ENCODE data around the gene RABL2B. TPM values are rescaled to one million over a fixed set of nuclear protein-coding genes. Genes with fewer than 3 reads are reported as not detected.

The RABL2B gene
- total RNA-seq, 1 donor from 2014 or later, result 13.9 TPM

DNA sequence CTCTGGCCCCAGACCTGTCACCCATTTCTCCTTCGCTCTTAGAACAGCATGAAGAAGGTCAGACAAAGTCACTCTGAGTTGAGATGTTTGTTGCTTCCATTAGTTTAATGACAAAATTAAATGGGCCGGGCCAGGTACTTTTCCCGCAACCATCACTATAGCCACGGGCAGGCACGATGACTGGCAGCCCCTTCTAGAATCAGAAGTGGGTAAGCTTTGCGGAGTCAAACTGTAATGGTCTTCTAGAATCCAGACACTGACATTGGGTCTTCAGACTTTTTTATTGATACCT is 47.8 kb downstream of the RABL2B start:
- Mint-ChIP-seq H3K27ac (no peak overlapping the region), H3K36me3 (peaks cover 5% of the 10 kb centered on the region), H3K9me3 (no peaks in the 10 kb centered on the region), H3K4me1 (peaks cover 13% of the 10 kb centered on the region), H3K27me3 (ENCODE audit: insufficient read depth, low read depth) (peaks cover 14% of the 10 kb centered on the region), H3K4me3 (no peak overlapping the region)
- Histone ChIP-seq H3F3A (ENCODE audit: low read depth) (peaks cover 4% of the 10 kb centered on the region), H3K9me3 (ENCODE audit: low read depth) (no peaks in the 10 kb centered on the region), H3K4me1 (peaks cover 6% of the 10 kb centered on the region), H3K27me3 (peaks cover 98% of the 10 kb centered on the region), H2AFZ (replicated peaks) (no peak overlapping the region), H4K20me1 (ENCODE audit: low read depth) (no peaks in the 10 kb centered on the region), H3K79me2 (ENCODE audit: low read depth) (no peaks in the 10 kb centered on the region), H3K4me2 (no peak overlapping the region), H3K9ac (no peak overlapping the region), H3K27ac (no peak overlapping the region), H3K36me3 (no peaks in the 10 kb centered on the region), H3K4me3 (no peak overlapping the region)
- no peak for DNase-seq (ENCODE audit: low spot score)
- TF ChIP-seq EZH2phosphoT487 (IDR thresholded peaks at IDR 0.05), result no peak
- TF ChIP-seq, protein P1, sequence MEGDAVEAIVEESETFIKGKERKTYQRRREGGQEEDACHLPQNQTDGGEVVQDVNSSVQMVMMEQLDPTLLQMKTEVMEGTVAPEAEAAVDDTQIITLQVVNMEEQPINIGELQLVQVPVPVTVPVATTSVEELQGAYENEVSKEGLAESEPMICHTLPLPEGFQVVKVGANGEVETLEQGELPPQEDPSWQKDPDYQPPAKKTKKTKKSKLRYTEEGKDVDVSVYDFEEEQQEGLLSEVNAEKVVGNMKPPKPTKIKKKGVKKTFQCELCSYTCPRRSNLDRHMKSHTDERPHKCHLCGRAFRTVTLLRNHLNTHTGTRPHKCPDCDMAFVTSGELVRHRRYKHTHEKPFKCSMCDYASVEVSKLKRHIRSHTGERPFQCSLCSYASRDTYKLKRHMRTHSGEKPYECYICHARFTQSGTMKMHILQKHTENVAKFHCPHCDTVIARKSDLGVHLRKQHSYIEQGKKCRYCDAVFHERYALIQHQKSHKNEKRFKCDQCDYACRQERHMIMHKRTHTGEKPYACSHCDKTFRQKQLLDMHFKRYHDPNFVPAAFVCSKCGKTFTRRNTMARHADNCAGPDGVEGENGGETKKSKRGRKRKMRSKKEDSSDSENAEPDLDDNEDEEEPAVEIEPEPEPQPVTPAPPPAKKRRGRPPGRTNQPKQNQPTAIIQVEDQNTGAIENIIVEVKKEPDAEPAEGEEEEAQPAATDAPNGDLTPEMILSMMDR (IDR thresholded peaks at IDR 0.05), result no peak
- no peak for TF ChIP-seq EZH2 (IDR thresholded peaks at IDR 0.05)

DNA sequence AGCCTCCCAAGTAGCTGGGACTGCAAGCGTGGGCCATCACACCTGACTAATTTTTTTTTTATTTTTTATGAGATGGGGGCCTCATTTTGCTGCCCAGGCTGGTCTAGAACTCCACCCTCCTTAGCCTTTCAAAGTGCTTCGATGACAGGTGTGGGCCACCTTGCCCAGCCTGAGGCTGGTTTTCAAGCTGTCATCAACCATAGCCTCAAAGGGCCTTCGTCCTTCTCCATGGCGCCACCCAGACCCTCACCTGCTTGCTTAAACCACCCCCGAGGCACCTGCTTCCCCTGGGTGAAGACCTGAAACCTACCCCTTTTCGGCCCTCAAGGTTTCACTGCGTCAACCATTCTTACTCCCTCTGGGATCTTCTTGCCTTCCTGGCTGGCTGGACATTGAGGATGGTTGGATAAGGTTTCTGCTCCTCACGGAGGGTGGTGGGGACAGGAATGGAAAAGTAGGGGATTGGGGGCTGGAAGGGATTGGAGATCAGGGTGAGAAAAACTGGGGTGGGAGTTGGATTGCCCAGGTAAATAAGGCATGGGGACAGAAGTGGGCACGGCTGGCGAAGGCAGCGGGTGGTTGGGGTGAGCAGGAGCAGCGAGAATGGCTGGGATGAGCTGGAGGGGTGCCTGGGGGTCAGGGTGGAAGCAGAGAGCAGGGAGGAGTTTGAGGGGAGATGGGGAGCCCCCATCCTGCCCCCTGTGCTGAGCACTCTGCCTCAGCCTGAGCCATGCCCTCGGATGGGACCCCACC is 48.3 kb downstream of the RABL2B start:
- no peak overlapping the region for H3K4me3 Mint-ChIP-seq
- H3K4me1 ChIP-seq, result peaks cover 6% of the 10 kb centered on the region
- peaks cover 13% of the 10 kb centered on the region for H3K4me1 Mint-ChIP-seq
- H3K27me3 ChIP-seq, result peaks cover 98% of the 10 kb centered on the region
- H3K9me3 ChIP-seq (ENCODE audit: low read depth), result no peaks in the 10 kb centered on the region
- H3K4me2 ChIP-seq, result no peak overlapping the region
- peaks cover 5% of the 10 kb centered on the region for H3K36me3 Mint-ChIP-seq
- H3K79me2 ChIP-seq (ENCODE audit: low read depth), result no peaks in the 10 kb centered on the region
- H3K9ac ChIP-seq, result no peak overlapping the region
- peaks cover 4% of the 10 kb centered on the region for H3F3A ChIP-seq (ENCODE audit: low read depth)
- no peak overlapping the region for H2AFZ ChIP-seq (replicated peaks)
- TF ChIP-seq EZH2phosphoT487 (IDR thresholded peaks at IDR 0.05) (no peak), EZH2 (IDR thresholded peaks at IDR 0.05) (no peak)
- TF ChIP-seq, protein P1 (IDR thresholded peaks at IDR 0.05), result no peak
- H3K27ac ChIP-seq, result no peak overlapping the region
- no peak for DNase-seq (ENCODE audit: low spot score)
- H3K27me3 Mint-ChIP-seq (ENCODE audit: insufficient read depth, low read depth), result peaks cover 14% of the 10 kb centered on the region
- H3K4me3 ChIP-seq, result no peak overlapping the region
- H3K9me3 Mint-ChIP-seq, result no peaks in the 10 kb centered on the region
- H3K36me3 ChIP-seq, result no peaks in the 10 kb centered on the region
- no peaks in the 10 kb centered on the region for H4K20me1 ChIP-seq (ENCODE audit: low read depth)
- no peak overlapping the region for H3K27ac Mint-ChIP-seq

DNA sequence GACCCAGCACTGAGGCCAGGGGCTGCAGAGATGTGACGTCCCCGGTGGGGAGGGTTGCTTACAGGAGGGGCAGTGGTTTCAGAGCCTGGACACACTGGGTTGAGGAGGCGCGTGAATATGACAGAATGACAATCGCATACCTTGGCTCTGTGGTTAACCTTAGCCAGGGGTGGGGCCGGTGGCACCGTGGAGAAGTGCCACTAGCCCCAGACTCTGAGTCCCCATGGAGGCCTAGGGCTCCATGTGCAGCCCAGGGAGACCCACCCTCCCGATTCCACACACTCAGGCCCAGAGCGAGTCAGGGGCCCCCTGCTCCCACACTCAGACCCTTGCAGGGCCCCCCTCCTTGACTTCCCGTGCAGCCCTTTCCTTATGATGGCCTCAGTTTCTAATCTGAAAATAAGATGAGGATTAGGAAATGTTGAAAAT is 49.1 kb downstream of the RABL2B start:
- Histone ChIP-seq H3K27me3 (peaks cover 98% of the 10 kb centered on the region), H3K79me2 (ENCODE audit: low read depth) (no peaks in the 10 kb centered on the region), H3K4me1 (peaks cover 6% of the 10 kb centered on the region), H3K36me3 (no peaks in the 10 kb centered on the region), H3K9me3 (ENCODE audit: low read depth) (no peaks in the 10 kb centered on the region), H3K27ac (no peak overlapping the region), H2AFZ (replicated peaks) (no peak overlapping the region), H3K4me3 (no peak overlapping the region), H4K20me1 (ENCODE audit: low read depth) (no peaks in the 10 kb centered on the region), H3F3A (ENCODE audit: low read depth) (peaks cover 4% of the 10 kb centered on the region), H3K4me2 (no peak overlapping the region), H3K9ac (no peak overlapping the region)
- TF ChIP-seq EZH2 (IDR thresholded peaks at IDR 0.05) (no peak), EZH2phosphoT487 (IDR thresholded peaks at IDR 0.05) (no peak)
- TF ChIP-seq, protein P1 (IDR thresholded peaks at IDR 0.05), result no peak
- no peak overlapping the region for H3K4me3 Mint-ChIP-seq
- peaks cover 13% of the 10 kb centered on the region for H3K4me1 Mint-ChIP-seq
- peaks cover 5% of the 10 kb centered on the region for H3K36me3 Mint-ChIP-seq
- peaks cover 19% of the 10 kb centered on the region for H3K27me3 Mint-ChIP-seq (ENCODE audit: insufficient read depth, low read depth)
- DNase-seq (ENCODE audit: low spot score), result no peak
- H3K27ac Mint-ChIP-seq, result peak overlapping the region; percentile 61
- no peaks in the 10 kb centered on the region for H3K9me3 Mint-ChIP-seq

Data from neural progenitor cell (in vitro differentiated cells).